Glutamatergic neuron (in vitro differentiated cells): ENCODE results near the gene HAPLN2. TPM values are rescaled to one million over a fixed set of nuclear protein-coding genes. Genes with fewer than 3 reads are reported as not detected.

Source experiments
- DNase-seq: peaks from one replicate; pipeline ENCODE4 v3.0.0; 2022
- H3K27ac Mint-ChIP-seq: one replicate; pipeline ENCODE4 v1.8.0; 2020; ENCODE audit warnings: mild to moderate bottlenecking, mixed read lengths, inconsistent platforms; ENCODE audit not compliant: unreplicated experiment
- H3K27me3 Mint-ChIP-seq: one replicate; pipeline ENCODE4 v1.8.0; 2020; ENCODE audit warnings: mild to moderate bottlenecking, moderate library complexity, mixed read lengths, inconsistent platforms; ENCODE audit not compliant: unreplicated experiment
- H3K36me3 Mint-ChIP-seq: one replicate; pipeline ENCODE4 v1.8.0; 2020; ENCODE audit warnings: mild to moderate bottlenecking, mixed read lengths, inconsistent platforms; ENCODE audit not compliant: unreplicated experiment
- H3K4me1 Mint-ChIP-seq: one replicate; pipeline ENCODE4 v1.8.0; 2020; ENCODE audit warnings: mild to moderate bottlenecking, low read depth, mixed read lengths, inconsistent platforms; ENCODE audit not compliant: unreplicated experiment
- H3K4me3 Mint-ChIP-seq: one replicate; pipeline ENCODE4 v1.8.0; 2020; ENCODE audit warnings: mild to moderate bottlenecking, mixed read lengths, inconsistent platforms; ENCODE audit not compliant: unreplicated experiment
- H3K9me3 Mint-ChIP-seq: one replicate; pipeline ENCODE4 v1.8.0; 2020; ENCODE audit warnings: mild to moderate bottlenecking, moderate library complexity, mixed read lengths, inconsistent platforms; ENCODE audit not compliant: unreplicated experiment
- CTCF ChIP-seq: fragments of 200-600 bp; sonication (generic); IDR thresholded peaks from one replicate; pipeline ENCODE4 v1.5.0; 2021; ENCODE audit not compliant: partially characterized antibody, unreplicated experiment
- total RNA-seq: library from RNA; stranded (reverse); fragmentation: NEBNext Ultra II Directional; extraction: Animal tissue kit (Norgen Biotek cat#: 25700); gene quantifications from one replicate; pipeline ENCODE4 v1.2.1, GENCODE V29; 2021; ENCODE audit not compliant: unreplicated experiment

Gene HAPLN2
- total RNA-seq, 1 donor from 2014 or later: 0.71 TPM

- peaks cover 51% of the 10 kb centered on the region for H3K4me1 Mint-ChIP-seq
- no peaks in the 10 kb centered on the region for H3K36me3 Mint-ChIP-seq
- no peak for DNase-seq
- no peak for TF ChIP-seq CTCF
- H3K27ac Mint-ChIP-seq: peak overlapping the region; percentile 92
- peaks cover 16% of the 10 kb centered on the region for H3K27me3 Mint-ChIP-seq
- peaks cover 9% of the 10 kb centered on the region for H3K9me3 Mint-ChIP-seq
- peak overlapping the region; percentile 63 for H3K4me3 Mint-ChIP-seq
Observed at GRCh38 chr1:156660752-156661112, 41.5 kb downstream of the HAPLN2 start.

DNA sequence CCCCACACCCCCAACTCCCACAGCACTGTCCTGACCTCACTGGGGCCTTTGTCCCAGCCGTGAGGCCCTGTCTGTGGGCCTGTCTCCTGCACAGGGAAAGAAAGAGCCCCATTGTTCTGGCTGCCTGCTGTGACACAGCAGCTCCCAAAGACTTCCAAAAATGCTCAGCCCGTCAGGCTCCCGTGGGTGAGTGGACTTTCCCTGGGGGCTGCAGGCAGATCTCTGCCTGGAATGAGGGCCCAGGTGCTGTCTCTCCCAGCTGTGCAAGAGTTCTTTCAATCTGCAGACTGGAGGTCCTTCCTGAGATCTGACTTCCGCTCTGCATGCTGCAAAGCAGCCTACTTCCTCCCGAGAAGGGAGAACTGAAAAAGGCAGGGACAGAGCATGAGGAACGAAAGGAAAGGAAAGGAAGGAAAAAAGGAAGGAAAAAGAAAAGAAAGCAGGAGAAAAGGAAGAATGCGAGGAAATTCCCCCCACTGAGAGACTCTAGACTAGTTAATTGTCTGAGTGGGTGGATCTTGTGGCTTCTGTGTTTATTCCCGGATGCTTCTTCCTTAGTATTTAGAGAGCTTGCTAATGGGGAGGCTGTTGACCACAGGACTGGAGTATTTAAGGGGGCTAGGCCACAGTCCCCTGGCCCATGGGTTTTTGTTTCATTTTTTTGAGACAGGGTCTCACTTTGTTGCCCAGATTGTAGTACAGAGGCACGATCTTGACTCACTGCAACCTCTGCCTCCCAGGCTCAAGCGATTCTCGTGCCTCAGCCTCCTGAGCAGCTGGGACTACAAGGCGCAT is 43.0 kb downstream of the HAPLN2 start:
- TF ChIP-seq CTCF: no peak
- peak overlapping the region; percentile 92 for H3K27ac Mint-ChIP-seq
- H3K4me1 Mint-ChIP-seq: peaks cover 50% of the 10 kb centered on the region
- H3K4me3 Mint-ChIP-seq: peak overlapping the region; percentile 23
- H3K27me3 Mint-ChIP-seq: peaks cover 26% of the 10 kb centered on the region
- DNase-seq: no peak
- no peaks in the 10 kb centered on the region for H3K36me3 Mint-ChIP-seq
- peaks cover 6% of the 10 kb centered on the region for H3K9me3 Mint-ChIP-seq

GRCh38 chr1:156662800-156663055 is 43.5 kb downstream of the HAPLN2 start:
- Mint-ChIP-seq H3K4me1 (peaks cover 49% of the 10 kb centered on the region), H3K9me3 (peaks cover 6% of the 10 kb centered on the region), H3K4me3 (peak overlapping the region; percentile 50), H3K27ac (peak overlapping the region; percentile 30), H3K27me3 (peaks cover 26% of the 10 kb centered on the region), H3K36me3 (no peaks in the 10 kb centered on the region)
- no peak for TF ChIP-seq CTCF
- DNase-seq: no peak

DNA sequence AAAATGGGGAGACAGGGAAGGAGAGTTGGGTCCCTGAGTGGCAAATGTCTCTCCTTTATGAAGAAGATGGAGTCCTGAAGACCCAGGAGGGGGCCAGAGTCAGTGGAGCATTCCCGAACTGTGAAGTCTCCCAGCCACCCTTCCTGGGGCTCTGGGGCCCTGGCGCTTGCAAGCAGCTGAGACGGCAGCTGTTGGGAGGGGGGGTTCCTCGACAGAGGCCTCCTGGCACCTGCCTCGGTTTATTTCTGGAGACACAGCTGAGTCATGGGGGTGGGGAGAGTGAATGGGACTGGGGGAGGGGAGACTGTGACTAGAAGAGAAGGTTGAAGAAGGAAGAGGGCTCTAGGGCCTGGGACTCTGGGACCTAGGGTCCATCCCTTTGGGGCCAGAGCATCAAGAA is 44.0 kb downstream of the HAPLN2 start:
- no peak for TF ChIP-seq CTCF
- H3K4me1 Mint-ChIP-seq: peaks cover 52% of the 10 kb centered on the region
- no peak for DNase-seq
- peak overlapping the region; percentile 58 for H3K4me3 Mint-ChIP-seq
- no peaks in the 10 kb centered on the region for H3K36me3 Mint-ChIP-seq
- H3K27me3 Mint-ChIP-seq: peaks cover 28% of the 10 kb centered on the region
- H3K27ac Mint-ChIP-seq: peak overlapping the region; percentile 83
- H3K9me3 Mint-ChIP-seq: peaks cover 6% of the 10 kb centered on the region

DNA sequence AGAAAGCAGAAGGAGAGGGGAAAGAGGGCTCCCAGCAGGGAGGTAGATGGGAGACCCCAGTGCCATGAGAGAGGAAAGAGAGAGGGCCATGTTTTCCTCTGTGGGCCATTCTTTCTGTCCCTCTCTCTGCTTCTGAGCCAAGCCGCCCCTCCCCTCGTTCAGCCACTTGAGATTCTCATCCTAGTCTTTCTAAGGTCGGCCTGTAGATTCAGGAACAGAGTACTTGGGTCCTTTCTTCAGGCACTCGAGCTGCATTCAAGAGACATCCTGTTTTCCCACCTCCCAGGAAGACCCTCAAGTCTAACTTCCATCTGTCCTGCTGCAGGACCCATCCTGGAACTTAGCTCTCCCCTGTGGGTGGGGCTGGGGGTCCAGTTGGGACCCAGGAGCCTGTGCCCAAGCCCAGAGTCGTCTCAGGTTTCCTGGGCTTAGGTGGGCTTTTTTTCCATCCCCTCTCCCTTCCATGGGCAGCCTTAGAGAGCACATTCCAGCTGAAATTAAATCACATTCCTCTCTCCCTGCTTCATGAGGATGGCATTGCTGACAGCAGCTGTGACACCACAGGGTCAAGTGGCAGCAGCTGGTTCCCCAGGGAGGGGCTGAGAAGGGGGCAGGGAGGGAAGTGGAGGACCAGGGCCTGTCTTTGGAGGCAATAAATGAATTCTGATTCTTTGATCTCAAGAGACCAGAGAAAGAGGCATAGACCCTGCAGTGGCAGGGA is 45.0 kb downstream of the HAPLN2 start:
- Mint-ChIP-seq H3K4me3 (peak overlapping the region; percentile 58), H3K27me3 (peaks cover 33% of the 10 kb centered on the region), H3K4me1 (peaks cover 57% of the 10 kb centered on the region), H3K9me3 (peaks cover 6% of the 10 kb centered on the region), H3K36me3 (no peaks in the 10 kb centered on the region), H3K27ac (peak overlapping the region; percentile 83)
- no peak for TF ChIP-seq CTCF
- peak; percentile 66 for DNase-seq
